NB4 (cell line): ENCODE results near the gene TMEM176B.

Source experiments
- DNase-seq: peaks from one replicate; pipeline ENCODE4 v3.0.0; 2010; ENCODE audit warnings: low read depth
- H3K4me3 ChIP-seq: one replicate; pipeline ENCODE4 v1.5.1; 2011; ENCODE audit warnings: mild to moderate bottlenecking, low read depth, low read length, moderate library complexity
- MYC ChIP-seq: IDR thresholded peaks from 2 replicates; pipeline ENCODE4 v1.6.1; 2011; ENCODE audit warnings: low read depth, low read length
- POLR2A ChIP-seq: IDR thresholded peaks from 2 replicates; pipeline ENCODE4 v1.6.1; 2011; ENCODE audit warnings: mild to moderate bottlenecking; ENCODE audit not compliant: insufficient read length; ENCODE audit errors: extremely low read depth
- TF ChIP-seq, protein P1 (sequence below): IDR thresholded peaks from 2 replicates; pipeline ENCODE4 v1.6.1; 2011; ENCODE audit warnings: low read depth, low read length
- TF ChIP-seq, protein P2 (sequence below): IDR thresholded peaks from one replicate; pipeline ENCODE4 v1.5.1; 2012; ENCODE audit warnings: low read depth, low read length

TMEM176B gene

DNA sequence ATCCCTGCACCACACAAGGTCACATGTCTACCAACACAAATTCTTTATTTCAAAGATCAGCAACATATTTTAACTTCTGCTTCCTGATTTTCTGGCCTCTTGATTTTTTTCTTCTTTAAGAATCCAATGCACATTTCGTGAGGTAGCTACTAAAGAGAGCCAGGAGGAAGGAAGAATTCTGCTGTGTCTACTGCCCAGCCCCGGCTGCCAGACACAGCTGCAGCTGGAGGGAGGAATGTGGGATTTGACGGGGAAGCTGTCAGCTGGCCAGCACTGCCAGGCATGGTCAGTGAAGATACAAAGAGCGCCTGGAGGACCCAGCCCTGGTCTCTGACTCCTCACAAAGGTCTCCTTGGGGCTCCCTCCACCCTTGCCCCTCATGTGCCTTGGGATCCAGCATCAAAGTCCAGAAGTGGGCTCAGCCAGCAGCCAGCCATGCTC, 45.3 kb upstream of the TMEM176B start:
- H3K4me3 ChIP-seq, result no peak overlapping the region
- TF ChIP-seq MYC, result no peak
- TF ChIP-seq, protein P1, sequence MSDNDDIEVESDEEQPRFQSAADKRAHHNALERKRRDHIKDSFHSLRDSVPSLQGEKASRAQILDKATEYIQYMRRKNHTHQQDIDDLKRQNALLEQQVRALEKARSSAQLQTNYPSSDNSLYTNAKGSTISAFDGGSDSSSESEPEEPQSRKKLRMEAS, result no peak
- no peak for DNase-seq

DNA sequence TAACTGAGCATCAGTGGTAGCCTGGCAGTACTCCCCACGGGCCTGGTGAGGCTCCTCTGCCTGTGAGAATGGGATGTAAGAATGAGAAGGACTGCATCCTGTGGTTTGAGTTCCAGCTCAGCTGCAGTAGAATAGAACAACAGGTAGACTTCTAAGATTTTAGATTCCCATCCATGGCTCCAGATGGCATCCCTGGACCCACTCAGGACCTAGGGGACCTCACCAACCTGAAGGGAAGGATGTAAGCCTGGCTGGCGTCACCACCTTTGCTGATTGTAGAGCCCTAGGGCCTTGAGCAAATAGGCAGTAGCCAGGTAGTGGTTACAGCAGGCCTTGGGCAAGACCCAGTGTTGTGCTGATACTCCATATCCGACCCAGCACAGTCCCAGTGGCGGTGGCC, 42.6 kb upstream of the TMEM176B start:
- DNase-seq, result no peak
- H3K4me3 ChIP-seq, result no peak overlapping the region
- TF ChIP-seq, protein P2, sequence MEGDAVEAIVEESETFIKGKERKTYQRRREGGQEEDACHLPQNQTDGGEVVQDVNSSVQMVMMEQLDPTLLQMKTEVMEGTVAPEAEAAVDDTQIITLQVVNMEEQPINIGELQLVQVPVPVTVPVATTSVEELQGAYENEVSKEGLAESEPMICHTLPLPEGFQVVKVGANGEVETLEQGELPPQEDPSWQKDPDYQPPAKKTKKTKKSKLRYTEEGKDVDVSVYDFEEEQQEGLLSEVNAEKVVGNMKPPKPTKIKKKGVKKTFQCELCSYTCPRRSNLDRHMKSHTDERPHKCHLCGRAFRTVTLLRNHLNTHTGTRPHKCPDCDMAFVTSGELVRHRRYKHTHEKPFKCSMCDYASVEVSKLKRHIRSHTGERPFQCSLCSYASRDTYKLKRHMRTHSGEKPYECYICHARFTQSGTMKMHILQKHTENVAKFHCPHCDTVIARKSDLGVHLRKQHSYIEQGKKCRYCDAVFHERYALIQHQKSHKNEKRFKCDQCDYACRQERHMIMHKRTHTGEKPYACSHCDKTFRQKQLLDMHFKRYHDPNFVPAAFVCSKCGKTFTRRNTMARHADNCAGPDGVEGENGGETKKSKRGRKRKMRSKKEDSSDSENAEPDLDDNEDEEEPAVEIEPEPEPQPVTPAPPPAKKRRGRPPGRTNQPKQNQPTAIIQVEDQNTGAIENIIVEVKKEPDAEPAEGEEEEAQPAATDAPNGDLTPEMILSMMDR, result no peak
- TF ChIP-seq POLR2A, result no peak
- TF ChIP-seq MYC, result no peak
- TF ChIP-seq, protein P1, result no peak

DNA sequence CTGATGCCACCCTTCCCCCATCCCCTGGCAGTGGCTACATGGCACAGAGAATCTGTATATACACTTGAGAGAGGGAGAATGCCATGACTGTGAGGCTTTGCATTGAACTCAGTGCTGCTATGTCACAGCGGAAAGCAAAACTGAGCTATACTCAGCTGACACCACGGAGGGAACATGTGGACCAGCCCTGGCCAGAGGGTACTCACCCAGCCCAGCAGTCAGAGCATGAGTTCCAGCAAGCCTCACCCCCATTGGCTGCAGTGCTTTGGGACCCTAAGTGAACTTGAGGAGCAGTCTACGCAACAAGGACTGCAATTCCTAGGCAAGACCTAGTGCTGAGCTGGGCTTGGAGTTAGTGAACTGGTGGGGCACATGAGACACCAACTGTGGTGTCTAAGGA, 41.9 kb upstream of the TMEM176B start:
- H3K4me3 ChIP-seq, result no peak overlapping the region
- TF ChIP-seq POLR2A (no peak), MYC (no peak)
- TF ChIP-seq, protein P1, result no peak

DNA sequence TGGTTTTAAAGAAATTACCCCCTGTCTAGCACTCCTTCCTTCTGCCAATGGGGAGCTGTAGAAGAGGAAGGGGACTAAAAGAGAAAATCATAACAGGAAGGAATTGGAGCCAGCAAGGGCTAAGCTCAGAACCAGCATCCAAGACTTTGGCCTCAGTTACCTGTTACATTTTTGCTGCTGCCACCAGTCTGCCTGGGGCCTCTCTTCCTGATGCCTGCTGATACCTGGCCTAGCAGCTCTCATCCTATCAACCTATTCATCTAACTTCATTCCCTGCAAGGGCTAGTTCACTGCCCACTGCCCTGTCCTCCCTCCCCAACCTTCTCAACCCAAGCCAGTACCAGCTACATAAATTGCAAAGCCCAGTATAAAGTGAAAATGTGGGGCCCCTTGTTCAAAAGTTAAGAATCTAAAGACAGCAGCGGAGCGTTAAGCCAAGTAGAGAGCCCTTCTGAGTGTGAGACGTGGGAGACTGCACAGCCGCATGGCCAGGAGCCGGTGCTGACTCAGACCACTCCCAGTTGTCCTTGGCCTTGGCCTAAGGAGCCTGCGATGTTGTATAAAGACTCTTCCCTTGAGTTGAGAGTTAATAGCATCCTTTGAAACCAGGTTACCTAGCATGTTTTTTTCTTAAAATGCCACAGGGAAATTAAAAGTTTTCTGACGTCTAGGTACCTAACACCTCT, 38.9 kb upstream of the TMEM176B start:
- DNase-seq, result no peak
- TF ChIP-seq, protein P2, result no peak
- TF ChIP-seq MYC (no peak), POLR2A (no peak)
- TF ChIP-seq, protein P1, result no peak
- H3K4me3 ChIP-seq, result no peak overlapping the region

More for the DNA sequence above, 41.9 kb upstream of the TMEM176B start:
- no peak for DNase-seq

DNA sequence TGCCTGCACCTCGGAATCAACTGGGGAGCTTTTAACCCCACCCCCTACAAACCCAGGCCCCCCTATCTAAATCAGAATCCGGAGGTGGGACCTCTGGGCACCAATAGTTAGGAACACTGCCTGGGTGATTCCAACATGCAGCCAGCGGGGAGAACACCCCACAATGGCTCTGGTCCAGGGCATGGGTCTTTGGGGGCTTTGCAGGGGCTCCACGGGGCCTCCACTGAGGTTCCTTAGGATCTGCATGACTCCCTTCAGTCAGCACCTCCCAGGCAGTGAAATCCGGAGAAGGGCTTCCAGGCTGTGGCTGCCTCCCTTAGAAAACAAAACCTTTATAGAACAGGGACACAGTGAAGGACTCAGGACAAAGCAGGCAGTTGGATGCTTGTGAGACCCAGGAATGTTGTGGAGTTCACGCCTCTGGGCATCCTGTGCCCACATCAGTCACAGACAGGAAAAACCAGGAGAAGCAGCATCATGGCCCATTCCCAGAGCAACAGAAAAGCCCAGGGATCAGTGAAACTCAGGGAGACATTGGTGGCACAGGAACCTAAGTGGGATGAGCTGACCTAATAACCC, 35.6 kb upstream of the TMEM176B start:
- TF ChIP-seq, protein P2, result no peak
- TF ChIP-seq POLR2A (no peak), MYC (no peak)
- TF ChIP-seq, protein P1, result no peak
- H3K4me3 ChIP-seq, result no peak overlapping the region
- no peak for DNase-seq

DNA sequence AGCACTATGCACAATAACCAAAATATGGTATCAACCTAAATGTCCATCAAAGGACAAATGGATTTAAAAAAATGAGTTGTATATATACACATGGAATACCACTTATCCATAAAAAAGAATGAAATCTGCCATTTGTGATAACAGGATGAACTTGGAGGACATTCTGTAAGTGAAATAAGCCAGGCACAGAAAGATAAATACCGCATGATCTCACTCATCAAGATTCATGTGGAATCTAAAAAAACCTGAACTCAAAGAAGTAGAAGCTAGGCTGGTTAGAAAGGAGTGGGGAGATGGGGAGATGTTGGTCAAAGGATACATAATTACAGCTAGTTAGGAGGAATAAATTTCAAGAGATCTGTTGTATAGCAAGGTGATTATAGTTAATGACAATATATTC, 34.9 kb upstream of the TMEM176B start:
- TF ChIP-seq, protein P1, result no peak
- no peak for TF ChIP-seq POLR2A
- TF ChIP-seq MYC, result no peak
- TF ChIP-seq, protein P2, result no peak
- H3K4me3 ChIP-seq, result no peak overlapping the region
- no peak for DNase-seq
